GM23248 (cell line): ENCODE data around the gene SPRED3. TPM values are rescaled to one million over a fixed set of nuclear protein-coding genes. Genes with fewer than 3 reads are reported as not detected.

Experiments
- DNase-seq: peaks from one replicate; pipeline ENCODE4 v3.0.0-alpha.2; 2015
- H2AFZ ChIP-seq: fragments of 200-600 bp; sonication (generic); 2 replicates; pipeline ENCODE4 v1.6.1; 2016; ENCODE audit warnings: antibody characterized with exemption
- H3F3A ChIP-seq: fragments of 200-600 bp; sonication (generic); 2 replicates; pipeline ENCODE4 v1.6.1; 2016; ENCODE audit warnings: mild to moderate bottlenecking, antibody characterized with exemption, mixed run types; ENCODE audit not compliant: insufficient read depth
- H3K27ac ChIP-seq: fragments of 200-600 bp; sonication (generic); 2 replicates; pipeline ENCODE4 v1.5.1; 2016; ENCODE audit warnings: mild to moderate bottlenecking
- H3K27me3 ChIP-seq: fragments of 200-600 bp; sonication (generic); replicated peaks from 2 replicates; pipeline ENCODE4 v1.6.1; 2016; ENCODE audit warnings: mild to moderate bottlenecking; ENCODE audit not compliant: insufficient read depth
- H3K36me3 ChIP-seq: fragments of 200-600 bp; sonication (generic); 2 replicates; pipeline ENCODE4 v1.6.1; 2016; ENCODE audit warnings: low read depth, mild to moderate bottlenecking
- H3K4me1 ChIP-seq: fragments of 200-600 bp; sonication (generic); 2 replicates; pipeline ENCODE4 v1.6.1; 2016; ENCODE audit warnings: mild to moderate bottlenecking; ENCODE audit not compliant: insufficient read depth
- H3K4me2 ChIP-seq: fragments of 200-600 bp; sonication (generic); one replicate; pipeline ENCODE4 v1.6.1; 2016; ENCODE audit warnings: mild to moderate bottlenecking; ENCODE audit not compliant: unreplicated experiment
- H3K4me3 ChIP-seq: fragments of 200-600 bp; sonication (generic); 2 replicates; pipeline ENCODE4 v1.5.1; 2016; ENCODE audit warnings: mild to moderate bottlenecking
- H3K79me2 ChIP-seq: fragments of 200-600 bp; sonication (generic); 2 replicates; pipeline ENCODE4 v1.6.1; 2016; ENCODE audit warnings: mild to moderate bottlenecking; ENCODE audit not compliant: insufficient read depth
- H3K9ac ChIP-seq: fragments of 200-600 bp; sonication (generic); 2 replicates; pipeline ENCODE4 v1.6.1; 2016; ENCODE audit warnings: mild to moderate bottlenecking
- H3K9me2 ChIP-seq: fragments of 200-600 bp; sonication (generic); 2 replicates; pipeline ENCODE4 v1.6.1; 2016; ENCODE audit warnings: mixed run types, mild to moderate bottlenecking, moderate library complexity; ENCODE audit not compliant: insufficient read depth
- H3K9me3 ChIP-seq: fragments of 200-600 bp; sonication (generic); one replicate; pipeline ENCODE4 v1.6.1; 2017; ENCODE audit warnings: low read depth
- H4K20me1 ChIP-seq: fragments of 200-600 bp; sonication (generic); 2 replicates; pipeline ENCODE4 v1.6.0; 2016; ENCODE audit not compliant: insufficient read depth
- EZH2 ChIP-seq: fragments of 200-600 bp; sonication (generic); IDR thresholded peaks from 2 replicates; pipeline ENCODE4 v1.6.1; 2018; ENCODE audit warnings: antibody characterized with exemption, mild to moderate bottlenecking; ENCODE audit not compliant: insufficient read depth, poor library complexity, severe bottlenecking
- EZH2phosphoT487 ChIP-seq: fragments of 200-600 bp; sonication (generic); IDR thresholded peaks from 2 replicates; pipeline ENCODE4 v1.6.1; 2018; ENCODE audit warnings: antibody characterized with exemption, moderate library complexity, mild to moderate bottlenecking, low read depth; ENCODE audit not compliant: insufficient read depth
- WGBS, 2 experiments: methylation state at CpG; one replicate each; pipeline ENCODE4 v1.1.6; 2015 to 2017; ENCODE audit warnings: low lambda C conversion rate in 2 of 2, low coverage in 1 of 2; ENCODE audit errors: missing lambda C conversion rate in 2 of 2; 5-methylcytosine and 5-hydroxymethylcytosine counted together
- in situ Hi-C: fragments of 300-500 bp; cut with MboI; formaldehyde crosslinking; loops from 2 replicates; pipeline ENCODE4 v1.15.0; 2020
- polyA plus RNA-seq: library from polyadenylated mRNA; unstranded; fragments of >200 nt; fragmentation: Nextera tagmentation; extraction: Ambion mirVana; gene quantifications from 2 replicates; pipeline ENCODE4 v1.2.1, GENCODE V29; 2016
- total RNA-seq: library from RNA; depleted of rRNA; stranded (reverse); fragments of >200 nt; shearing (Covaris generic); gene quantifications from 2 replicates; pipeline ENCODE4 v1.2.3, GENCODE V29; 2014

SPRED3 gene
- total and polyA plus RNA-seq, 2 experiments from 2014 or later: 1.8 to 2.1 TPM

DNA sequence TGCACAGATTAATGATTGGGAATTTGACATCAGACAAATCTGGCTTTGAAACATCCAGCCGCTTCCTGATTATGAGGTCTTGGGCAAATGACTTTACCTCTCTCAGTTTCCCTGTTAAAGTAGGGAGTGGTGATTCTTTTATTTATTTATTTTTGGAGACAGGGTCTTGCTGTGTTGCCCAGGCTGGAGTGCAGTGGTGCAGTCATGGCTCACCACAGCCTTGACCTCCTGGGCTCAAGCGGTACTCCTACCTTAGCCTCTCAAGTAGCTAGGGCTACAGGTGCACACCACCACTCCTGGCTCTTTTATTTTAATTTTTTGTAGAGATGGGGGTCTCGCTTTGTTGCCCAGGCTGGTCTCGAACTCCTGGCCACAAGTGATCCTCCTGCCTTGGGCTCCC is 11.4 kb upstream of the SPRED3 start:
- Histone ChIP-seq H3K27ac (no peak overlapping the region), H2AFZ (no peak overlapping the region), H3K27me3 (no peaks in the 10 kb centered on the region), H3K9me2 (no peaks in the 10 kb centered on the region), H3K9me3 (no peaks in the 10 kb centered on the region), H4K20me1 (no peaks in the 10 kb centered on the region; the same call in 1 of the 2 replicates), H3K4me1 (peaks cover 18% of the 10 kb centered on the region), H3K79me2 (peaks cover 59% of the 10 kb centered on the region), H3F3A (no peaks in the 10 kb centered on the region), H3K4me3 (no peak overlapping the region), H3K4me2 (no peak overlapping the region), H3K9ac (no peak overlapping the region), H3K36me3 (peaks cover 31% of the 10 kb centered on the region; the same call in 1 of the 2 replicates)
- in situ Hi-C loops: no loop called here
- 95 to 98% methylated on average over 4 of the region's 4 CpGs for WGBS, 2 experiments
- no peak for TF ChIP-seq EZH2
- no peak for TF ChIP-seq EZH2phosphoT487
- DNase-seq: no peak

DNA sequence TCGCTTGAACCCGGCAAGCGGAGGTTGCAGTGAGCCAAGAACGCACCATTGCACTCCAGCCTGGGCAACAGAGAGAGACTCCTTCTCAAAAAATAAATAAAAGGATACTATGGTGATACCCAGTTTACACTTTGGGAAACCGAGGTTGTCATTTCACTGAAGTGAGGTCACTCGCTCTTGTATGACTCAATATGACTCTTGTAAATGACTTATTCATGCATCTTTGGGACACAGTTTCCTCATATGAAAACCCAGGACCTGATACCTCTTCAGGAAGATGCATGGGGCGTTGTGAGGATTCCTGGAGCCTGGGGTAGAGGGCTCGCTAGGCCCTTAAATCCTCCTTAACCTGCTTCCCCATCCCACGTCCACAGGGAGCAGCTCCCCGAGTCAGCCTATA is 9.6 kb upstream of the SPRED3 start:
- TF ChIP-seq EZH2phosphoT487 (no peak), EZH2 (no peak)
- in situ Hi-C loops: no loop called here
- no peaks in the 10 kb centered on the region for H3F3A ChIP-seq
- H3K79me2 ChIP-seq: peaks cover 59% of the 10 kb centered on the region
- peak; percentile 58 for DNase-seq
- H3K9me3 ChIP-seq: no peaks in the 10 kb centered on the region
- no peak overlapping the region for H3K27ac ChIP-seq
- H3K9ac ChIP-seq: no peak overlapping the region
- no peaks in the 10 kb centered on the region for H3K27me3 ChIP-seq
- no peak overlapping the region for H3K4me2 ChIP-seq
- H3K4me1 ChIP-seq: peaks cover 18% of the 10 kb centered on the region
- H2AFZ ChIP-seq: no peak overlapping the region
- no peaks in the 10 kb centered on the region; the same call in 1 of the 2 replicates for H4K20me1 ChIP-seq
- 78% methylated on average over 10 of the region's 10 CpGs for WGBS, 2 experiments
- no peaks in the 10 kb centered on the region for H3K9me2 ChIP-seq
- H3K36me3 ChIP-seq: peaks cover 40% of the 10 kb centered on the region; the same call in 1 of the 2 replicates
- no peak overlapping the region for H3K4me3 ChIP-seq

DNA sequence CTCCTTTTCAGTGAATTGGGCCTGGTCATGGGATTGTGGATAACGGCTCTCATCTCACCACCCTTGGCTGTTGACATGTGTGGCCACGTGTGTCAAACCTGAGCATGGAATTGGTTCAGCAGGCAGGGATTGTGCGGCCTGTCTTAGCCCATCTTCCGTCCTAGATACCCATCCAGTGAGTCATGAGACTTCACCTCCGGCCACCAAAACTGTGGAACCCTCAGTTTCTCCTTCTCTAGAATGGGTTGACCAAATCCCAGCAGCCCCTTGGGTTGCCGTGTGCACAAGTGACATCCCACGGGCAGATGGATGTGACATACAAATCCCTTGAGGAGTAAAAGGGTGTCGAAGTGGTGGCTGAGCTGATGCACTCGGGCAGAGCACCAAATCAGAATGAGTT is 7.4 kb upstream of the SPRED3 start:
- 91 to 93% methylated on average over 9 of the region's 9 CpGs for WGBS, 2 experiments
- in situ Hi-C loops: no loop called here
- no peak overlapping the region for H3K9ac ChIP-seq
- peaks cover 45% of the 10 kb centered on the region for H3K79me2 ChIP-seq
- H3F3A ChIP-seq: no peaks in the 10 kb centered on the region
- H3K4me1 ChIP-seq: peaks cover 12% of the 10 kb centered on the region
- H3K9me3 ChIP-seq: no peaks in the 10 kb centered on the region
- no peak overlapping the region for H3K4me3 ChIP-seq
- H4K20me1 ChIP-seq: no peaks in the 10 kb centered on the region; the same call in 1 of the 2 replicates
- H3K9me2 ChIP-seq: no peaks in the 10 kb centered on the region
- no peak for TF ChIP-seq EZH2
- no peak for TF ChIP-seq EZH2phosphoT487
- no peak overlapping the region for H2AFZ ChIP-seq
- H3K27ac ChIP-seq: no peak overlapping the region
- peaks cover 40% of the 10 kb centered on the region; the same call in 1 of the 2 replicates for H3K36me3 ChIP-seq
- H3K27me3 ChIP-seq: no peaks in the 10 kb centered on the region
- no peak overlapping the region for H3K4me2 ChIP-seq
- DNase-seq: no peak

DNA sequence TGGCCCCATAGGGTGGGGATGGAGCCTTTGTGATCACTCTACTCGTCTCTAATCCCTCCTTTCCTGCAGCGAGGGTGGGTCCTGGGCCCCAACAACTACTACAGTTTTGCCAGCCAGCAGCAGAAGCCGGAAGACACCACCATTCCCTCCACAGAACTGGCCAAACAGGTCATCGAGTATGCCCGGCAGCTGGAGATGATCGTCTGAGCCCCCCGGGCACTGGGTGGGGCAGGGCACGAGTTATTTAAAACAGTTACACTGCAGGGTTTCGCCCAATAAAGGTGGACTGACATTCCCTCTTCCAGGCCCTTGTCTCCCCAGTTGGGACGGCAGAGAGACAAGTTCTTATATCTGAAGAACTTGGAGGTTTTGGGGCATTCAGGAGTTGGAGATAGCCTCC is 5.3 kb upstream of the SPRED3 start:
- Histone ChIP-seq H3K9me2 (no peaks in the 10 kb centered on the region), H3K9ac (no peak overlapping the region), H3K4me2 (no peak overlapping the region), H3K36me3 (peaks cover 36% of the 10 kb centered on the region; the same call in 1 of the 2 replicates), H3K79me2 (peaks cover 25% of the 10 kb centered on the region), H3K9me3 (no peaks in the 10 kb centered on the region), H3F3A (no peaks in the 10 kb centered on the region), H3K4me3 (no peak overlapping the region), H4K20me1 (no peaks in the 10 kb centered on the region), H3K4me1 (0 out of 2 replicates have a peak, but pooled peaks cover 5% of the 10 kb centered on the region), H2AFZ (no peak overlapping the region), H3K27me3 (no peaks in the 10 kb centered on the region), H3K27ac (no peak overlapping the region)
- 88 to 95% methylated on average over 9 to 10 of the region's 10 CpGs for WGBS, 2 experiments
- no peak for DNase-seq
- in situ Hi-C loops: no loop called here
- no peak for TF ChIP-seq EZH2phosphoT487
- TF ChIP-seq EZH2: no peak

DNA sequence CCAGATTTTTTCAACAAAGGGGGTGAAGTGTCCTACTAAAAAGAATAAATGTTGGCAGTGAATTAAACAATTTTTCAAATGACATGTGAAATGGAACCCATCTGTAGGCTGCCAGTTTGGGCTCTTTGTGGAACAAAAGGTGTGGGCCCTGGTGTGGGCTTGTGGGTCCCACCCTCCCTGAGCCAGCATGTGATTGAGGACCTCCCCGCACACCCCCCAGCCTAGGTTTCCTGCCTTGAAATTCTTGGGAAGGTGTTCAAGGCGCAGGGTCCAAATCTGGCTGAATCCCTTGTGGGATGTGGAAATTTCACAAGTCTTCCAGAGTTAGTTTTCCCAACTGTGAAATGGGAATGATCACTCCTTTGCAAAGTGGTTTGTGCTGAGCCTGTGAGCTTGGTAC is 4.8 kb upstream of the SPRED3 start:
- no peaks in the 10 kb centered on the region for H3K27me3 ChIP-seq
- no peaks in the 10 kb centered on the region for H4K20me1 ChIP-seq
- no peak overlapping the region for H3K27ac ChIP-seq
- 96 to 100% methylated on average over 2 of the region's 2 CpGs for WGBS, 2 experiments
- peaks cover 19% of the 10 kb centered on the region for H3K79me2 ChIP-seq
- TF ChIP-seq EZH2phosphoT487 (no peak), EZH2 (no peak)
- no peaks in the 10 kb centered on the region for H3F3A ChIP-seq
- H3K4me1 ChIP-seq: 0 out of 2 replicates have a peak, but pooled peaks cover 3% of the 10 kb centered on the region
- H3K9ac ChIP-seq: no peak overlapping the region
- peaks cover 36% of the 10 kb centered on the region; the same call in 1 of the 2 replicates for H3K36me3 ChIP-seq
- H3K9me2 ChIP-seq: no peaks in the 10 kb centered on the region
- in situ Hi-C loops: no loop called here
- DNase-seq: no peak
- H3K9me3 ChIP-seq: no peaks in the 10 kb centered on the region
- H2AFZ ChIP-seq: no peak overlapping the region
- no peak overlapping the region for H3K4me2 ChIP-seq
- H3K4me3 ChIP-seq: no peak overlapping the region
